Right lobe of liver (tissue), 6 donors: ENCODE results near the gene IL36G. TPM values are rescaled to one million over a fixed set of nuclear protein-coding genes. Genes with fewer than 3 reads are reported as not detected.
A peak's percentile ranks its signal among the peaks of the same experiment; 100 is the strongest.

ENCODE experiments used
- ATAC-seq, 4 donors: fragments of 200-7000 bp; cut with Tn5 transposase; one replicate each; pipeline ENCODE4 v1.9.1; 2020; ENCODE audit warnings: mild to moderate bottlenecking in 4 of 4, moderate library complexity in 4 of 4
- DNase-seq, 3 donors: peaks; one replicate each; pipeline ENCODE4 v3.0.0-alpha.2; 2020
- H3K27ac ChIP-seq, 3 donors: fragments of 200-600 bp; one replicate each; pipeline ENCODE4 v1.8.0; 2022
- H3K27me3 ChIP-seq, 2 donors: fragments of 200-600 bp; one replicate each; pipeline ENCODE4 v1.8.0; 2022
- H3K36me3 ChIP-seq, 4 donors: fragments of 200-600 bp; sonication (generic) in 1 of 4; one replicate each; pipeline versions ENCODE4 v1.5.1 to v1.8.0; 2017 to 2022; ENCODE audit warnings: control low read depth in 1 of 4
- H3K4me1 ChIP-seq, 4 donors: fragments of 200-600 bp; sonication (generic) in 1 of 4; one replicate each; pipeline versions ENCODE4 v1.5.1 to v1.8.0; 2017 to 2022; ENCODE audit warnings: control low read depth in 1 of 4
- H3K4me3 ChIP-seq, 3 donors: fragments of 200-600 bp; one replicate each; pipeline ENCODE4 v1.8.0; 2022
- H3K9me3 ChIP-seq, 4 donors: fragments of 200-600 bp; sonication (generic) in 1 of 4; one replicate each; pipeline versions ENCODE4 v1.5.1 to v1.8.0; 2017 to 2022; ENCODE audit warnings: control low read depth in 1 of 4
- POLR2A ChIP-seq: fragments of 450-650 bp; IDR thresholded peaks from one replicate; pipeline ENCODE4 v1.6.1; 2017; ENCODE audit warnings: antibody characterized with exemption, mild to moderate bottlenecking
- WGBS: methylation state at CpG from one replicate; pipeline ENCODE4 v1.1.6; 2018; ENCODE audit warnings: low coverage, low lambda C conversion rate; ENCODE audit not compliant: insufficient coverage; ENCODE audit errors: missing lambda C conversion rate; 5-methylcytosine and 5-hydroxymethylcytosine counted together
- intact Hi-C, 2 donors: fragments of 100-400 bp; cut with DNase I; formaldehyde crosslinking; loops; one replicate each; pipeline versions ENCODE4 v1.11.2 to v1.14.1; 2022
- total RNA-seq, 6 experiments: library from RNA; depleted of rRNA in 2 of 6; stranded (reverse); fragments of >200 nt in 2 of 6; fragmentation: NEBNext Ultra II Directional in 3 of 6; extraction: Animal tissue kit (Norgen Biotek cat#: 25700) in 3 of 6; gene quantifications; one replicate each; pipeline versions ENCODE4 v1.1.0 to v1.2.4, GENCODE V29; 2016 to 2023
- TF ChIP-seq, protein P1 (sequence below), 4 donors: fragments of 200-600 bp in 3 of 4; fragments of 450-650 bp in 1 of 4; IDR thresholded peaks; one replicate each; pipeline versions ENCODE4 v1.5.1 to v1.8.0; 2016 to 2022; ENCODE audit warnings: antibody characterized with exemption in 4 of 4, mild to moderate bottlenecking in 2 of 4
- donor health status: DM: no; HTN: yes; CAD: no.
- donor health status: DM: no; HTN: no; CAD: no.
- donor health status: DM: no; HTN: no; CAD: no.
- donor health status: DM: no; HTN: yes; CAD: no.
- donor health status: DM: no; HTN: yes; CAD: no.

The IL36G gene
- total RNA-seq, 6 experiments from 2014 or later = not detected

DNA sequence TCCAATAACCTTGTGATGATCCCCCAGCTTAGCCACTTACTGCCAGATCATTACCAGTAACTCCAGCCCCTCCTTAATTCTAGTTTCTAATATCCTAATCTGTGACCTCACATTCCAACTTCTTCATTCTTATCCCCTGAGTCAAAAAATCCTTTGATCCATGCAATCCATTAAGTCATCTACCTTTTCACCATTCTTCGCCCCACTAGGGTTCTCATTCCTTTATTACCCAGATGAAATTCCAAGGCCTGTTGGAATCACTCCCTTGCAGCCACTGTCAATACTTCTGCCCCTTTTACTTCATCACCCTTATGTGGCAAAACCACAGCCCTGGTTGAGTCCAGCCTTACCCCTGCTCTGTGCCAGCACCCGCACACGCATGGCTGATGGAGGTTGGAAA is 20.3 kb upstream of the IL36G start:
- no peak overlapping the region for H3K4me3 ChIP-seq
- no peak overlapping the region for H3K27ac ChIP-seq
- no peaks in the 10 kb centered on the region for H3K4me1 ChIP-seq
- 78% methylated on average over 3 of the region's 3 CpGs for WGBS
- H3K27me3 ChIP-seq = no peaks in the 10 kb centered on the region
- no peaks in the 10 kb centered on the region for H3K36me3 ChIP-seq
- TF ChIP-seq POLR2A = no peak
- TF ChIP-seq, protein P1, sequence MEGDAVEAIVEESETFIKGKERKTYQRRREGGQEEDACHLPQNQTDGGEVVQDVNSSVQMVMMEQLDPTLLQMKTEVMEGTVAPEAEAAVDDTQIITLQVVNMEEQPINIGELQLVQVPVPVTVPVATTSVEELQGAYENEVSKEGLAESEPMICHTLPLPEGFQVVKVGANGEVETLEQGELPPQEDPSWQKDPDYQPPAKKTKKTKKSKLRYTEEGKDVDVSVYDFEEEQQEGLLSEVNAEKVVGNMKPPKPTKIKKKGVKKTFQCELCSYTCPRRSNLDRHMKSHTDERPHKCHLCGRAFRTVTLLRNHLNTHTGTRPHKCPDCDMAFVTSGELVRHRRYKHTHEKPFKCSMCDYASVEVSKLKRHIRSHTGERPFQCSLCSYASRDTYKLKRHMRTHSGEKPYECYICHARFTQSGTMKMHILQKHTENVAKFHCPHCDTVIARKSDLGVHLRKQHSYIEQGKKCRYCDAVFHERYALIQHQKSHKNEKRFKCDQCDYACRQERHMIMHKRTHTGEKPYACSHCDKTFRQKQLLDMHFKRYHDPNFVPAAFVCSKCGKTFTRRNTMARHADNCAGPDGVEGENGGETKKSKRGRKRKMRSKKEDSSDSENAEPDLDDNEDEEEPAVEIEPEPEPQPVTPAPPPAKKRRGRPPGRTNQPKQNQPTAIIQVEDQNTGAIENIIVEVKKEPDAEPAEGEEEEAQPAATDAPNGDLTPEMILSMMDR (IDR thresholded peaks at IDR 0.05) = no peak
- DNase-seq (no peak), ATAC-seq (no peak)
- H3K9me3 ChIP-seq = no peaks in the 10 kb centered on the region
- intact Hi-C loops = no loop called here

DNA sequence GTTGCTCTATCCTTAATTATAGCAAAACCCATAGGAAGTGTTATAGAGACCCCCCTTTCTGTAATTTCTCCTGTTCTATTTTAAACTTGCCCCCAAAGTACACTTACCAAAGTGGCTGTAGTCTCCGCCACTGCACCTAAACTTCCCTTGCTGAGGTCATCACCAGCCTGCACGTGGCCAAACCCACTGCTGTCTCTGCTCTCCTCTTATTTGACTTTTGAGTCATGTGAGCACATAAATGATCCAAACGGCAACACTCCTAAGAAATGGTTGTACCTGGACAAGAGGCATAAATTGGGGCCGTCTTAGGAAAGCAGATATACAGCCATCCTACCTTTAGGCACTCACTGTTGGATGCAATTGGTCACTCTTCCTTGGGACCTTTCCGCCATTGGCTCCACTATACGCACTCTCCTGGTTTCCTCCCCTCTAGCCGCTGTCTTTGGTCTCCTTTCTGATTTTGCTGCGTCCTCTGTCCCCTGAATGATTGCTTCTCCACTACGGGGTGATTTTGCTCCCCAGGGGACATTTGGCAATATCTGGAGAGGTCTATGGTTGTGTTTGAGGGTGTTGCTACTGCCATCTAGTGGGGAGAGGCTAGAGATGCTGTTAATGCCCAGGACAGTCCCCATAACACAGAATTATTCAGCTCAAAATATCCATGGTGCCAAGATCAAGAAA is 19.2 kb upstream of the IL36G start:
- TF ChIP-seq, protein P1 (IDR thresholded peaks at IDR 0.05) = peak; percentile 66 to 84 (median 80)
- no peak for TF ChIP-seq POLR2A
- no peaks in the 10 kb centered on the region for H3K9me3 ChIP-seq
- no peak overlapping the region for H3K4me3 ChIP-seq
- no peaks in the 10 kb centered on the region for H3K27me3 ChIP-seq
- H3K4me1 ChIP-seq = no peaks in the 10 kb centered on the region
- H3K27ac ChIP-seq = no peak overlapping the region
- no peaks in the 10 kb centered on the region for H3K36me3 ChIP-seq
- DNase-seq (no peak), ATAC-seq (peak; percentile 92 to 95 (median 94))
- intact Hi-C loops = no loop called here
- 35% methylated on average over 8 of the region's 9 CpGs for WGBS

DNA sequence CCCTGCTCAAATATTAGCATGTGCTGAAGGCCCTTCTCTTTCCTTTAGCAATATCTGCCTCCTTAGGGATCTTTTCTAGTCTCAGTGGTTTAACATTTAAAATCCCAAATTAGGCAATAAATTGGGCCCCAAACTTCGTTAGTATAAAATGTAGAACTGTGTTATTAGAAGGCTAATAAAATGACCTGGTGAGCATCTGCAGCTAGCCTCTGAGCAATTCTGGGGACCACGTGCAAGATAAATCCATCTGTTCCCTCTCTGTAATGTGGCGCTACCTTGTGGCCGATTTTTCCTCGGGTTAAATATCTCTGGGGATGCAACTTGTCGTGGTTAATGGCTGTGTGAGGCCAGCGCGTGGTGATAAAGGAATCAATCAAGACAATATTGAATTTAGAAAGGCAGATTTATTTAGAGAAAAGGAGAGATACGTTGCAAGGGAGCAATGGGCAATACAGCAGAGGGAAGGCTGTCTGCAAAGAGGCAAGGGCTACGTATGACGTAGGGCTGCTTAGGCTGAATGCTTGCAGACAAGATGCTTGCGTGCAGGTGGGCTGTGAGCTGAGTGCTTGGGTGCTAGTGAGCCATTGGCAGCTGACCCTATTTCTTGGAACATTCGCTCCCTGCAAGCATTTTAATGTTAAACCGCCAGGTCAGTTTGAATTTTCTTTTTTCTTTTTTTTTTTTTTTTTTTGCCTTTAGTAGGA is 18.5 kb upstream of the IL36G start:
- no peaks in the 10 kb centered on the region for H3K27me3 ChIP-seq
- WGBS = 44% methylated on average over 9 of the region's 14 CpGs
- peak in 1 of 4 donors; percentile 17 for ATAC-seq

DNA sequence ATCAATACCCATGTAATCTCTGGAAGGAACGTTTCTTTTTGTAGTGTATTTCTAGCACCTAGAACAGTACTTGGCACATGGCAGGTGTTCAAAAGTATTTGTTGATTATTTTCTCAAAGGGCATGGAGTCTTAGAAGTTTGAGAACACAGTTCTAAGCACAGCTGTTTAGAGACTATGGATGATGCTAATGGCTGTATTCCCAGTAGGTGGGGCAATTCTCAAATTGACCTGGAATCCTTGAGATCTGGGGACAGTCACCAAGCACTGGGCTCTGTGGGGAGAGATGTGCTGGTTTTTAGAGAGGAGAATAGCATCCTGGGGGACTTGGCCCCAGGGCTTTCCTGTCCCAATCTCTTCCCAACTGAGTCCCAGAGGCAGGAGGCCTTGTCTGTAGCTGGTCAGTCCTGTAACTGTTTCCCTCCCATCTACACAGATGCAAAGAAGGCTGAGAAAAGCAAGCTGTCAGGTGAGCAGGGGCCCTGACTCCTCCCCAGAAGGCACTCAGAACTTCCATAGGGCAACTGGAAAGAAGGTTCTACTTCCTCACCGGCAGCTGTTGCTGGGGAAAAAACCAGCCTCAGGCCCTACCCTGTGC is 17.5 kb upstream of the IL36G start:
- 4% methylated on average over 1 of the region's 2 CpGs for WGBS
- Histone ChIP-seq H3K27me3 (no peaks in the 10 kb centered on the region), H3K36me3 (no peaks in the 10 kb centered on the region), H3K4me3 (no peak overlapping the region), H3K27ac (no peak overlapping the region), H3K4me1 (no peaks in the 10 kb centered on the region), H3K9me3 (no peaks in the 10 kb centered on the region)
- TF ChIP-seq, protein P1 (IDR thresholded peaks at IDR 0.05) = peak in 2 of 4 donors; percentile 5 to 6
- no peak for TF ChIP-seq POLR2A
- DNase-seq = no peak
- intact Hi-C loops = no loop called here
- peak in 1 of 4 donors; percentile 18 for ATAC-seq

More for the DNA sequence above, 18.5 kb upstream of the IL36G start:
- TF ChIP-seq POLR2A = no peak
- TF ChIP-seq, protein P1 (IDR thresholded peaks at IDR 0.05) = peak in 1 of 4 donors; percentile 6
- Histone ChIP-seq H3K9me3 (no peaks in the 10 kb centered on the region), H3K4me1 (no peaks in the 10 kb centered on the region), H3K36me3 (no peaks in the 10 kb centered on the region), H3K4me3 (no peak overlapping the region), H3K27ac (no peak overlapping the region)
- DNase-seq = no peak
- intact Hi-C loops = no loop called here
